Neuronal stem cell (in vitro differentiated cells): ENCODE data around the gene FGF21.

ENCODE experiments used
- DNase-seq: peaks from one replicate; pipeline ENCODE4 v3.0.0-alpha.2; 2013; ENCODE audit warnings: low spot score
- H2AFZ ChIP-seq: one replicate; pipeline ENCODE4 v1.6.1; 2013; ENCODE audit warnings: mild to moderate bottlenecking, low read length, inconsistent platforms
- H2AK5ac ChIP-seq: 2 replicates; pipeline ENCODE4 v1.6.1; 2013; ENCODE audit warnings: low read depth, mild to moderate bottlenecking, inconsistent platforms, low read length, moderate library complexity, mixed read lengths
- H2BK120ac ChIP-seq: 2 replicates; pipeline ENCODE4 v1.6.1; 2013; ENCODE audit warnings: low read depth, mild to moderate bottlenecking, inconsistent platforms, low read length, moderate library complexity, mixed read lengths
- H2BK12ac ChIP-seq: one replicate; pipeline ENCODE4 v1.6.1; 2013; ENCODE audit warnings: low read length, inconsistent platforms
- H2BK15ac ChIP-seq: 2 replicates; pipeline ENCODE4 v1.6.1; 2013; ENCODE audit warnings: mild to moderate bottlenecking, low read length, inconsistent platforms, mixed read lengths
- H2BK5ac ChIP-seq: one replicate; pipeline ENCODE4 v1.6.1; 2013; ENCODE audit warnings: inconsistent platforms, mild to moderate bottlenecking, low read length, moderate library complexity
- H3K14ac ChIP-seq: one replicate; pipeline ENCODE4 v1.6.1; 2013; ENCODE audit warnings: low read length, inconsistent platforms
- H3K18ac ChIP-seq: 2 replicates; pipeline ENCODE4 v1.6.1; 2013; ENCODE audit warnings: low read length, inconsistent platforms
- H3K23ac ChIP-seq: 2 replicates; pipeline ENCODE4 v1.6.1; 2013; ENCODE audit warnings: low read depth, mild to moderate bottlenecking, mixed read lengths, low read length, inconsistent platforms; ENCODE audit not compliant: poor library complexity
- H3K27ac ChIP-seq: replicated peaks from 3 replicates; pipeline ENCODE4 v1.5.1; 2013; ENCODE audit warnings: low read length, inconsistent platforms
- H3K27me3 ChIP-seq, 3 experiments: 2 replicates each; pipeline ENCODE4 v1.6.1; 2013; ENCODE audit warnings: low read length in 3 of 3, mild to moderate bottlenecking in 2 of 3, inconsistent platforms in 1 of 3, low read depth in 1 of 3, mixed read lengths in 1 of 3, moderate library complexity in 1 of 3; ENCODE audit not compliant: control insufficient read depth in 3 of 3, insufficient read depth in 3 of 3
- H3K36me3 ChIP-seq, 2 donors: replicated peaks in 1 of 2; 2 replicates each; pipeline ENCODE4 v1.6.1; 2013; ENCODE audit warnings: low read length in 2 of 2; ENCODE audit not compliant: control insufficient read depth in 2 of 2, insufficient read depth in 2 of 2
- H3K4ac ChIP-seq: 2 replicates; pipeline ENCODE4 v1.6.1; 2013; ENCODE audit warnings: inconsistent platforms, mild to moderate bottlenecking, low read length, moderate library complexity
- H3K4me1 ChIP-seq, 2 donors: 1 replicate in 1 of 2; 2 replicates in 1 of 2; pipeline ENCODE4 v1.6.1; 2013; ENCODE audit warnings: low read length in 2 of 2, low read depth in 1 of 2; ENCODE audit not compliant: control insufficient read depth in 2 of 2, insufficient read depth in 1 of 2
- H3K4me2 ChIP-seq: one replicate; pipeline ENCODE4 v1.6.1; 2013; ENCODE audit warnings: mild to moderate bottlenecking, low read length, inconsistent platforms; ENCODE audit not compliant: insufficient read depth, poor library complexity, severe bottlenecking
- H3K4me3 ChIP-seq, 2 donors: 2 replicates each; pipeline ENCODE4 v1.5.1; 2013; ENCODE audit warnings: low read length in 2 of 2, mild to moderate bottlenecking in 2 of 2, inconsistent platforms in 1 of 2, moderate library complexity in 1 of 2
- H3K79me1 ChIP-seq: one replicate; pipeline ENCODE4 v1.6.1; 2013; ENCODE audit warnings: low read depth, mild to moderate bottlenecking, inconsistent platforms, low read length, moderate library complexity
- H3K9ac ChIP-seq: one replicate; pipeline ENCODE4 v1.6.1; 2013; ENCODE audit warnings: mild to moderate bottlenecking, low read depth, low read length, inconsistent platforms; ENCODE audit not compliant: poor library complexity
- H3K9me3 ChIP-seq, 2 donors: replicated peaks in 1 of 2; 2 replicates each; pipeline versions ENCODE3 to v1.6.1; 2013; ENCODE audit warnings: low read length in 2 of 2, mild to moderate bottlenecking in 2 of 2, inconsistent platforms in 1 of 2, low read depth in 1 of 2, mixed read lengths in 1 of 2, moderate library complexity in 1 of 2; ENCODE audit not compliant: control insufficient read depth in 2 of 2, insufficient read depth in 1 of 2
- H4K8ac ChIP-seq: one replicate; pipeline ENCODE4 v1.6.1; 2013; ENCODE audit warnings: low read depth, mild to moderate bottlenecking, inconsistent platforms, low read length, moderate library complexity
- H4K91ac ChIP-seq: one replicate; pipeline ENCODE4 v1.6.1; 2013; ENCODE audit warnings: low read length, low read depth, mild to moderate bottlenecking, inconsistent platforms; ENCODE audit not compliant: poor library complexity
- WGBS, 2 donors: extraction: QIAGEN DNeasy Blood & Tissue Kit; methylation state at CpG; one replicate each; pipeline ENCODE4 v1.1.7; 2013; ENCODE audit warnings: missing lambda C conversion rate in 2 of 2, mixed read lengths in 1 of 2; ENCODE audit not compliant: insufficient read length in 2 of 2, insufficient replicate concordance in 1 of 2; ENCODE audit errors: extremely low coverage in 2 of 2; 5-methylcytosine and 5-hydroxymethylcytosine counted together

Gene FGF21

DNA sequence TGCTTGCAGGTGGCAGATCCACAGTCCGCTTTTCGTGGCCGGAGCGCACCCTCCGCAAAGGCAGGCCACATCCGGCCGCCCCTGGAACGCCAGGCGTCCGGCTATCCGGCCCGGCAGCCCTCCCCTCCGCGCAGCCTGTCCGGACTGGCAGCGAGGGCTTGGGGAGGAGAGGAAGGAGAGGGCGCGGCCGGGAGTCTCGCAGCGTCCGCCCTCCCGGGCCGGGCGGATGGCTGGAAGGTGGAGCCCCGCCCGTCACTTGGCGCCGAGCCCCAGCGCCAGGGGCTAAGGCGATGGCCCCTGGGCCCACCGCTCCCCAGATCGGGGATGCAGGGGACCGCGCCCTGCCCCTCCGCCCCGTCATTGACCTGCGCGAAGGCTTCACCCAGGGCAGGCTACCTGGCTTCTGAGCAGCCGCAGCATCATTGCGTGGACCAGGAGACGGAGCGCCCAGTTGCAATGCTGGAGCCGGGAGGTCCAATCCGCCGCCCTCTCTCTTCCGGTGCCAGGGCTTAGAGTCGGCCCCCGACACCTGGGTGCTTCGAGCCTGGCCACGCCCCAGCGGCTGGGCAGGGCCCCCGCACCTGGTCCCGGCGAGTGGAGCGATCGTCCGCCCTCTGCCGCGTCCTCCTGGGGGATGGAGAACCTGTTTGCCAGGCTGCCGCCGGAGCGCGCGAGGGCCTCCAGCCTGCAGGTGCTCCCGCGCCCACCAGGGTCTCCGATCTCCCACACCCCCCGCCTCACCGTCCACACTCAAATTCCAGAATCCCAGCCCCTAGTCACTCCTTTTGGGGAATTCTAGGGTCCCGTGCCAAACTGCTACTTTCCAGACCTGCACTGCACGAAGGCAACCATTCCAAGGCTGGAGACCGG is 2.6 kb upstream of the FGF21 start, which contains the start of gene FUT1:
Gene FUT1 (minus strand): TSS at position 146 of the 870 bp plus-strand sequence. CDS start 1,360 bp downstream, outside the sequence.
- Histone ChIP-seq H2BK5ac (no peak within 1 kb of the TSS), H2BK15ac (peak within 1 kb of the TSS; percentile 71), H2BK120ac (no peak within 1 kb of the TSS), H3K18ac (peak within 1 kb of the TSS; percentile 58), H2AFZ (peak within 1 kb of the TSS; percentile 82), H3K79me1 (peaks cover 2% of the 10 kb centered on the region), H3K27ac (no peak within 1 kb of the TSS), H4K8ac (no peak within 1 kb of the TSS), H3K4me2 (peak within 1 kb of the TSS; percentile 96), H3K36me3 (no peaks in the 10 kb centered on the region), H2BK12ac (peak within 1 kb of the TSS; percentile 82), H3K4me3 (peak within 1 kb of the TSS; percentile 15 to 90), H4K91ac (no peak within 1 kb of the TSS), H3K27me3 (peaks cover 0 to 76% (median 18%) of the 10 kb centered on the region in 3 experiments), H3K23ac (peak within 1 kb of the TSS; percentile 90), H3K9me3 (peaks cover 0 to 9% of the 10 kb centered on the region in 2 donors), H3K9ac (peak within 1 kb of the TSS; percentile 91), H3K4me1 (peaks cover 6 to 8% of the 10 kb centered on the region in 2 donors), H2AK5ac (peak within 1 kb of the TSS; percentile 74), H3K14ac (peak within 1 kb of the TSS; percentile 90), H3K4ac (no peak within 1 kb of the TSS)
- WGBS, 2 donors: no CpG with 5 or more reads among the region's 73 CpGs
- no peak for DNase-seq

- Histone ChIP-seq H2BK120ac (no peak overlapping the region), H2BK5ac (no peak overlapping the region), H3K79me1 (peaks cover 2% of the 10 kb centered on the region), H3K4me2 (peak overlapping the region; percentile 11), H2AK5ac (peak overlapping the region; percentile 82), H2AFZ (no peak overlapping the region), H3K18ac (no peak overlapping the region), H3K9me3 (peaks cover 0 to 3% of the 10 kb centered on the region in 2 donors), H3K27ac (no peak overlapping the region), H3K27me3 (peaks cover 0 to 57% (median 18%) of the 10 kb centered on the region in 3 experiments), H3K9ac (no peak overlapping the region), H4K8ac (peak overlapping the region; percentile 3), H2BK15ac (peak overlapping the region; percentile 89), H3K36me3 (no peaks in the 10 kb centered on the region), H2BK12ac (peak overlapping the region; percentile 22), H4K91ac (peak overlapping the region; percentile 53), H3K23ac (no peak overlapping the region), H3K14ac (no peak overlapping the region), H3K4ac (no peak overlapping the region), H3K4me1 (peaks cover 6 to 8% of the 10 kb centered on the region in 2 donors), H3K4me3 (no peak overlapping the region)
- DNase-seq: no peak
- no CpG with 5 or more reads among the region's 5 CpGs for WGBS, 2 donors
Observed at GRCh38 chr19:48755787-48756186, 463 bp downstream of the FGF21 start.

DNA sequence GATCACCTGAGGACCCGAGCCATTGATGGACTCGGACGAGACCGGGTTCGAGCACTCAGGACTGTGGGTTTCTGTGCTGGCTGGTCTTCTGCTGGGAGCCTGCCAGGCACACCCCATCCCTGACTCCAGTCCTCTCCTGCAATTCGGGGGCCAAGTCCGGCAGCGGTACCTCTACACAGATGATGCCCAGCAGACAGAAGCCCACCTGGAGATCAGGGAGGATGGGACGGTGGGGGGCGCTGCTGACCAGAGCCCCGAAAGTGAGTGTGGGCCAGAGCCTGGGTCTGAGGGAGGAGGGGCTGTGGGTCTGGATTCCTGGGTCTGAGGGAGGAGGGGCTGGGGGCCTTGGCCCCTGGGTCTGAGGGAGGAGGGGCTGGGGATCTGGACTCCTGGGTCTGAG is 888 bp downstream of the FGF21 start:
- WGBS, 2 donors: no CpG with 5 or more reads among the region's 11 CpGs
- Histone ChIP-seq H2BK12ac (peak overlapping the region; percentile 22), H3K27ac (no peak overlapping the region), H2BK5ac (no peak overlapping the region), H3K4me2 (peak overlapping the region; percentile 11), H3K14ac (peak overlapping the region; percentile 89), H2BK120ac (no peak overlapping the region), H3K27me3 (peaks cover 0 to 56% (median 13%) of the 10 kb centered on the region in 3 experiments), H3K9ac (no peak overlapping the region), H4K91ac (peak overlapping the region; percentile 53), H4K8ac (peak overlapping the region; percentile 3), H2BK15ac (peak overlapping the region; percentile 89), H3K36me3 (no peaks in the 10 kb centered on the region), H3K79me1 (peaks cover 4% of the 10 kb centered on the region), H3K23ac (no peak overlapping the region), H3K4me1 (peaks cover 6 to 8% of the 10 kb centered on the region in 2 donors), H3K18ac (peak overlapping the region; percentile 38), H2AK5ac (peak overlapping the region; percentile 82), H3K9me3 (peaks cover 0 to 3% of the 10 kb centered on the region in 2 donors), H2AFZ (no peak overlapping the region), H3K4ac (no peak overlapping the region), H3K4me3 (no peak overlapping the region)
- DNase-seq: no peak

DNA sequence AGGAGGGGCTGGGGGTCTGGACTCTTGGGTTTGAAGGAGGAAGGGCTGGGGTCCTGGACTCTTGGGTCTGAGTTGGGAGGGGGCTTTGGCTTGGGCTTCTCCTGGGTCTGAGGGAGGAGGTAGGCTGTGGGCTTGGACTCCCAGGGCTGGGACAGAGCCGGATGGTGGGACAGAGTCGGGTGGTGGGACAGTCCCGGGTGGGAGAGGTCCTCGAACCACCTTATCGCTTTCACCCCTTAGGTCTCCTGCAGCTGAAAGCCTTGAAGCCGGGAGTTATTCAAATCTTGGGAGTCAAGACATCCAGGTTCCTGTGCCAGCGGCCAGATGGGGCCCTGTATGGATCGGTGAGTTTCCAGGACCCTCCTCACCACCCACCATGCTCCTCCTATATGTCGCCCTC is 1.4 kb downstream of the FGF21 start:
- peaks cover 0 to 3% of the 10 kb centered on the region in 2 donors for H3K9me3 ChIP-seq

More for the DNA sequence above, 1.4 kb downstream of the FGF21 start:
- peak overlapping the region; percentile 19 for H3K18ac ChIP-seq
- H3K27me3 ChIP-seq: peaks cover 0 to 52% (median 12%) of the 10 kb centered on the region in 3 experiments
- no peak overlapping the region for H3K4me3 ChIP-seq
- H3K23ac ChIP-seq: no peak overlapping the region
- H3K9ac ChIP-seq: no peak overlapping the region
- no peak overlapping the region for H2BK15ac ChIP-seq
- H2BK12ac ChIP-seq: no peak overlapping the region
- H3K4me2 ChIP-seq: no peak overlapping the region
- no peak overlapping the region for H4K91ac ChIP-seq
- no peak for DNase-seq
- H3K4ac ChIP-seq: no peak overlapping the region
- no peak overlapping the region for H2BK120ac ChIP-seq
- H3K79me1 ChIP-seq: peaks cover 4% of the 10 kb centered on the region
- H3K27ac ChIP-seq: no peak overlapping the region
- no peak overlapping the region for H3K14ac ChIP-seq
- no CpG with 5 or more reads among the region's 9 CpGs for WGBS, 2 donors
- peak overlapping the region; percentile 82 for H2AK5ac ChIP-seq
- H2AFZ ChIP-seq: no peak overlapping the region
- H4K8ac ChIP-seq: no peak overlapping the region
- H2BK5ac ChIP-seq: no peak overlapping the region
- H3K4me1 ChIP-seq: peaks cover 6 to 8% of the 10 kb centered on the region in 2 donors
- no peaks in the 10 kb centered on the region for H3K36me3 ChIP-seq
